Endodermal cell (in vitro differentiated cells): ENCODE results near the gene KCNN3. TPM values are rescaled to one million over a fixed set of nuclear protein-coding genes. Genes with fewer than 3 reads are reported as not detected.

Experiments
- DNase-seq: peaks from one replicate; pipeline ENCODE4 v3.0.0-alpha.2; 2017
- H3K27ac ChIP-seq: 2 replicates; pipeline ENCODE4 v1.5.1; 2013; ENCODE audit warnings: mild to moderate bottlenecking, low read depth, low read length, moderate library complexity
- H3K27me3 ChIP-seq: 2 replicates; pipeline ENCODE4 v1.6.1; 2013; ENCODE audit warnings: mild to moderate bottlenecking, low read length, moderate library complexity; ENCODE audit not compliant: insufficient read depth, control insufficient read depth, poor library complexity, severe bottlenecking
- H3K36me3 ChIP-seq: 2 replicates; pipeline ENCODE4 v1.7.0; 2013; ENCODE audit warnings: mild to moderate bottlenecking, low read length, moderate library complexity; ENCODE audit not compliant: control insufficient read depth, insufficient read depth
- H3K4me1 ChIP-seq: one replicate; pipeline ENCODE4 v1.7.0; 2013; ENCODE audit warnings: low read length; ENCODE audit not compliant: control insufficient read depth, insufficient read depth
- H3K4me3 ChIP-seq: 2 replicates; pipeline ENCODE4 v1.5.1; 2013; ENCODE audit warnings: mild to moderate bottlenecking, low read length, moderate library complexity
- H3K9ac ChIP-seq: 2 replicates; pipeline ENCODE4 v1.6.1; 2013; ENCODE audit warnings: mild to moderate bottlenecking, low read length, moderate library complexity; ENCODE audit not compliant: poor library complexity, severe bottlenecking; ENCODE audit errors: extremely low read depth
- H3K9me3 ChIP-seq: 2 replicates; pipeline ENCODE4 v1.6.1; 2013; ENCODE audit warnings: mild to moderate bottlenecking, low read length, moderate library complexity; ENCODE audit not compliant: control insufficient read depth
- H3K27ac Mint-ChIP-seq: 2 replicates; pipeline ENCODE4 v1.8.0; 2020; ENCODE audit warnings: mixed read lengths
- H3K27me3 Mint-ChIP-seq: 2 replicates; pipeline ENCODE4 v1.8.0; 2021; ENCODE audit warnings: mild to moderate bottlenecking, mixed read lengths; ENCODE audit not compliant: insufficient read depth
- H3K36me3 Mint-ChIP-seq: 2 replicates; pipeline ENCODE4 v1.8.0; 2020; ENCODE audit warnings: low read depth, mixed read lengths
- H3K4me1 Mint-ChIP-seq: 2 replicates; pipeline ENCODE4 v1.8.0; 2020; ENCODE audit warnings: mixed read lengths
- H3K4me3 Mint-ChIP-seq: 2 replicates; pipeline ENCODE4 v1.8.0; 2020; ENCODE audit warnings: mild to moderate bottlenecking, moderate library complexity, mixed read lengths
- H3K9me3 Mint-ChIP-seq: 2 replicates; pipeline ENCODE4 v1.8.0; 2020; ENCODE audit warnings: mild to moderate bottlenecking, mixed read lengths
- WGBS, 2 experiments: methylation state at CpG; one replicate each; pipeline versions ENCODE4 v1.1.5 to v1.1.7; 2013; ENCODE audit warnings: missing lambda C conversion rate in 2 of 2, mixed read lengths in 1 of 2; ENCODE audit not compliant: insufficient coverage in 1 of 2, insufficient read length in 1 of 2; 5-methylcytosine and 5-hydroxymethylcytosine counted together
- total RNA-seq, 2 donors: library from RNA; stranded (reverse); fragmentation: NEBNext Ultra II Directional in 1 of 2; extraction: Animal tissue kit (Norgen Biotek cat#: 25700) in 1 of 2; gene quantifications; 2 replicates in 1 of 2; 3 replicates in 1 of 2; pipeline ENCODE4 v1.2.1, GENCODE V29; 2021
- TF ChIP-seq, protein P1 (sequence below): fragments of 200-600 bp; sonication (generic); conservative IDR thresholded peaks from 2 replicates; pipeline ENCODE4 v1.5.0; 2021; ENCODE audit warnings: antibody characterized with exemption, mild to moderate bottlenecking

Gene KCNN3
- total RNA-seq, 2 donors from 2014 or later, result 0.57 to 0.75 TPM

DNA sequence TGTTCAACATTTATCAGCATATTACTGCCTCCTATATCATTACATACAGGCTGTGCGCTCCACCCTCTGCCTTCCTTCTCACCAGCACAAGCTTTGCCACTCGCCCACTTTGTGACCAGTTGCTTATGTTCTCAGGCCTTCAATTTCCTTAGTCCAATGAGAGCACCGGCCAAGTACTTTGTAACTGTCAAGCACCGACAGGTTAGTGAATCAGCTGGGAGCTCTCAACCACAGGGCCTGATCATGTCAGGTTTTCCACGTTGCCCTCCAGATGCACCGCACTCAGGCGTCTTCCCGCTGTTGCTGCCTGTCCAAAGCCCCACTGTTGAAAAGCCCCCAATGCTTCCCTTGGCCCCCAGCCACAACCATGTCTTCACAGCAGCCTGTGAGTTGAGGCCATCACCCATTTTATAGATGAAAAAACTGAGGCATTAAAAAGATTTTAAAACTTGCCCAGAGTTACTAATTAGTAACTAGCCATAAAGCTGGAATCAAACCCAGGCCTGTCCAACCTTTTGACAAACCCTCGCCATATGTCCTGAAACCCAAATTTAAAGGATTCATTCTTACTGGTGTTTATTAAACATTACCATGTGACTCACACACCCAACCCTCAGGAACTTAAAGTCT lies 3.4 kb upstream of the KCNN3 start:
- no peak overlapping the region for H3K27ac ChIP-seq
- no peaks in the 10 kb centered on the region for H3K36me3 ChIP-seq
- no peaks in the 10 kb centered on the region for H3K36me3 Mint-ChIP-seq
- no peak overlapping the region for H3K4me3 ChIP-seq
- H3K9me3 Mint-ChIP-seq, result no peaks in the 10 kb centered on the region
- TF ChIP-seq, protein P1, sequence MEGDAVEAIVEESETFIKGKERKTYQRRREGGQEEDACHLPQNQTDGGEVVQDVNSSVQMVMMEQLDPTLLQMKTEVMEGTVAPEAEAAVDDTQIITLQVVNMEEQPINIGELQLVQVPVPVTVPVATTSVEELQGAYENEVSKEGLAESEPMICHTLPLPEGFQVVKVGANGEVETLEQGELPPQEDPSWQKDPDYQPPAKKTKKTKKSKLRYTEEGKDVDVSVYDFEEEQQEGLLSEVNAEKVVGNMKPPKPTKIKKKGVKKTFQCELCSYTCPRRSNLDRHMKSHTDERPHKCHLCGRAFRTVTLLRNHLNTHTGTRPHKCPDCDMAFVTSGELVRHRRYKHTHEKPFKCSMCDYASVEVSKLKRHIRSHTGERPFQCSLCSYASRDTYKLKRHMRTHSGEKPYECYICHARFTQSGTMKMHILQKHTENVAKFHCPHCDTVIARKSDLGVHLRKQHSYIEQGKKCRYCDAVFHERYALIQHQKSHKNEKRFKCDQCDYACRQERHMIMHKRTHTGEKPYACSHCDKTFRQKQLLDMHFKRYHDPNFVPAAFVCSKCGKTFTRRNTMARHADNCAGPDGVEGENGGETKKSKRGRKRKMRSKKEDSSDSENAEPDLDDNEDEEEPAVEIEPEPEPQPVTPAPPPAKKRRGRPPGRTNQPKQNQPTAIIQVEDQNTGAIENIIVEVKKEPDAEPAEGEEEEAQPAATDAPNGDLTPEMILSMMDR, result no peak
- no peak overlapping the region for H3K27ac Mint-ChIP-seq
- no peak for DNase-seq
- H3K27me3 Mint-ChIP-seq, result peaks cover 21% of the 10 kb centered on the region
- H3K4me1 Mint-ChIP-seq, result peaks cover 17% of the 10 kb centered on the region
- 90 to 94% methylated on average over 7 to 9 of the region's 9 CpGs for WGBS, 2 experiments
- H3K9ac ChIP-seq, result no peak overlapping the region
- H3K4me1 ChIP-seq, result peaks cover 3% of the 10 kb centered on the region
- H3K4me3 Mint-ChIP-seq, result no peak overlapping the region
- H3K27me3 ChIP-seq, result peaks cover 15% of the 10 kb centered on the region
- no peaks in the 10 kb centered on the region for H3K9me3 ChIP-seq

GRCh38 chr1:154871374-154871773 lies 1.3 kb upstream of the KCNN3 start:
- Mint-ChIP-seq H3K4me1 (peaks cover 26% of the 10 kb centered on the region), H3K27ac (no peak overlapping the region), H3K9me3 (no peaks in the 10 kb centered on the region), H3K27me3 (peaks cover 31% of the 10 kb centered on the region), H3K36me3 (no peaks in the 10 kb centered on the region), H3K4me3 (no peak overlapping the region)
- Histone ChIP-seq H3K9ac (no peak overlapping the region), H3K4me1 (peaks cover 16% of the 10 kb centered on the region), H3K4me3 (no peak overlapping the region), H3K27me3 (peaks cover 23% of the 10 kb centered on the region), H3K27ac (no peak overlapping the region), H3K36me3 (no peaks in the 10 kb centered on the region), H3K9me3 (no peaks in the 10 kb centered on the region)
- TF ChIP-seq, protein P1, result no peak
- peak; percentile 41 for DNase-seq
- 17% methylated on average over 1 of the region's 1 CpG; no CpG with 5 or more reads in 1 of the 2 experiments for WGBS, 2 experiments

GRCh38 chr1:154870734-154871133 lies 653 bp upstream of the KCNN3 start:
- no peaks in the 10 kb centered on the region for H3K9me3 Mint-ChIP-seq
- WGBS, 2 experiments, result 74 to 83% methylated on average over 3 to 6 of the region's 6 CpGs
- DNase-seq, result no peak
- peaks cover 28% of the 10 kb centered on the region for H3K27me3 Mint-ChIP-seq
- Histone ChIP-seq H3K4me1 (peaks cover 20% of the 10 kb centered on the region), H3K9ac (no peak overlapping the region), H3K4me3 (no peak overlapping the region), H3K9me3 (no peaks in the 10 kb centered on the region), H3K27me3 (peaks cover 19% of the 10 kb centered on the region), H3K27ac (no peak overlapping the region), H3K36me3 (no peaks in the 10 kb centered on the region)
- H3K36me3 Mint-ChIP-seq, result no peaks in the 10 kb centered on the region
- no peak overlapping the region for H3K4me3 Mint-ChIP-seq
- TF ChIP-seq, protein P1, result no peak
- peaks cover 32% of the 10 kb centered on the region for H3K4me1 Mint-ChIP-seq
- no peak overlapping the region for H3K27ac Mint-ChIP-seq
